Stimulated activated CD4-positive, alpha-beta T cell treated with anti-CD3 and anti-CD28 coated beads, Interleukin-4, amount 100 ng/mL, for 24 hours (primary cell): Measurements from ENCODE around the gene BTN3A1.
"Not testable (repeated sequence)": the region's sequence is repeated elsewhere in the genome, so short reads cannot be mapped to it uniquely, and the experiment has no call there.

Experiments
- DNase-seq: peaks from one replicate; pipeline ENCODE4 v3.0.0-alpha.2; 2020

The BTN3A1 gene

GRCh38 chr6:26447257-26447656 is 45.2 kb downstream of the BTN3A1 start:
- no peak for DNase-seq

GRCh38 chr6:26450240-26450639 is 48.2 kb downstream of the BTN3A1 start:
- no peak for DNase-seq

- DNase-seq = no peak
These were observed 50.7 kb downstream of the BTN3A1 start for GRCh38 chr6:26452631-26453235.

- no peak for DNase-seq
These were observed 52.6 kb downstream of the BTN3A1 start for GRCh38 chr6:26454631-26455030.

GRCh38 chr6:26455357-26455970 is 53.4 kb downstream of the BTN3A1 start:
- no peak for DNase-seq

- no peak for DNase-seq
These were observed 55.3 kb downstream of the BTN3A1 start for GRCh38 chr6:26457264-26457805.

GRCh38 chr6:26457806-26458688 is 56.0 kb downstream of the BTN3A1 start, which contains the start of gene BTN2A1:
Gene BTN2A1, plus strand, starts transcription at chr6:26457955. Its CDS starts 682 bp downstream, at chr6:26458637.
- peak; percentile 76 for DNase-seq

GRCh38 chr6:26459023-26459810 is 57.1 kb downstream of the BTN3A1 start:
- no peak for DNase-seq

- DNase-seq = not testable (repeated sequence)
These were observed 59.3 kb downstream of the BTN3A1 start for GRCh38 chr6:26461353-26461752.

GRCh38 chr6:26464014-26464413 is 61.9 kb downstream of the BTN3A1 start:
- DNase-seq = no peak

GRCh38 chr6:26464416-26465131 is 62.5 kb downstream of the BTN3A1 start:
- no peak for DNase-seq
